Left colon (tissue), 2 donors: ENCODE data around the gene SART3. TPM values are rescaled to one million over a fixed set of nuclear protein-coding genes. Genes with fewer than 3 reads are reported as not detected.
A peak's percentile ranks its signal among the peaks of the same experiment; 100 is the strongest.
"Not testable (repeated sequence)": the region's sequence is repeated elsewhere in the genome, so short reads cannot be mapped to it uniquely, and the experiment has no call there.

Experiments
- ATAC-seq: fragments of 200-7000 bp; cut with Tn5 transposase; one replicate; pipeline ENCODE4 v1.9.1; 2020; ENCODE audit warnings: mild to moderate bottlenecking, moderate library complexity
- DNase-seq, 2 donors: peaks; one replicate each; pipeline ENCODE4 v3.0.0-alpha.2; 2020
- intact Hi-C, 2 donors: fragments of 100-400 bp; cut with DNase I in 1 of 2; cut with micrococcal nuclease in 1 of 2; formaldehyde crosslinking; loops; one replicate each; pipeline versions ENCODE4 v1.11.2 to v1.14.0; 2022; cut with DNase I, micrococcal nuclease
- total RNA-seq, 2 donors: library from RNA; stranded (reverse); fragmentation: NEBNext Ultra II Directional; extraction: Animal tissue kit (Norgen Biotek cat#: 25700); gene quantifications; one replicate each; pipeline ENCODE4 v1.2.1, GENCODE V29; 2021
- donor health status: DM: no; HTN: no; CAD: no.
- donor health status: DM: yes; HTN: yes; CAD: no.

Gene SART3
- total RNA-seq, 2 donors from 2014 or later = 43.9 to 47.9 TPM

DNA sequence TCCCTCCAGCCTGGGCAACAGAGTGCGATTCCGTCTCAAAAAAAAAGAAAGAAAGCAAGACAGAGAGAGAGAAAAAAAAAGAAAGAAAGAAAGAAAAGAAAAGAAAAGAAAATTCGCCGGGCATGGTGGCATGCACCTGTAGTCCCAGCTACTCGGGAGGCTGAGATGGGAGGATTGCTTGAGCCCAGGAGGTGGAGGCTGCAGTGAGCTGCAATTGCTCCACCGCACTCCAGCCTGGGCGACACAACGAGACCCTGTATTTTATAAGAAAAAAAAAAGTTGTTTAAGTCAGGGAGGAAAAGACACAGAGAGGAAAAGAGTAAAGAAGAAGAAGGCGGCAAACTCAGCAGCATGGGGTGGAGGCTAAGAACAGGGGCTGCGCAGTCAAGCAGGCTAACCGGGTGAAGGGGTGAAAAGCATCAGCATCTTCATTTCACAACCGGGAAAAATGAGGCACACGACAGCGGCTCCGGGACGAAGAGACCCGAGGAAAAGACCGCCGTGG lies 46.5 kb downstream of the SART3 start:
- no peak for DNase-seq
- intact Hi-C loops = no loop called here
- ATAC-seq = peak; percentile 5

DNA sequence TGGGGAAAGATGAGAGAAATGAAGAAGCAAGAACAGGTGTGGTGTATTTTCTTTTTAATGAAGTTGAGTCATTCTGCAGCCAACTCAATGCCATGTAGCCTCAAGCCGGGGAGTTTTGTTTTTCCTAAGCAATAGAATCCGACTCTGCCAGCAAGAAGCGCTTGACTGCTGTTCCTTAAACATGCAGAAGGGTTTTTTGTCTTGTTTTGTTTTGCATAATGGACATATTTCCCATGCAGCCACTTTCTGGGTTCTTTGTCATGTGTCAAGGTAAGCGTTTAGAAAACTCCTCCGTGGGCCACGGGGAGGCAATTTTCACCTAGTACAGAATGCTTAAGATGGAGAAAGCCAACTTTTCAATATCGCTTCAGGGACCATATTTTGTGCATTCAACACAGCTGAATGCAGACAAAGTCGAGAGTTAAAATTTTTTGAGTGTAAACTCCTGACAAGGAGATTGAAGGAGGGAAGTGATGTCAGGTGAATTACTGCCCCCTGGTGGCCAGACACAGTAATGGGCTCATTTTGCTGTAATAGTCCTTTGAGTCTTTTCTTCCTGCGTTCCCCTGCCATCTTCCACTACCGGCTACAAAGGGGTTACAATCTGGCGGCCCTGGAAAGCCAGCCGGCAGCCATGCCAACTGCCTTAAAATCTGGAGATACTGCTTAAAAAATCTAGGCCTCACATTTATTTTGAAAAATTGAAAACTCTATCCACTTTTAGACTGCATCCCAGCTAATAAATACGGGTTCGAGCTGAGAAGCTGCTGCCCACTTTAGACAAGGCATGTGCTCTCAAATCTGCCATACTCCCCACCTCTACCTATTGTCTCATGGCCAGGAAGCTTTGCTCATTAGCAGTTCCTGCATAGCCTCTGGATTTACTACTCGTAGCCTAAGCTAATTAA lies 49.1 kb downstream of the SART3 start:
- ATAC-seq (no peak), DNase-seq (peak; percentile 52 to 69)
- intact Hi-C loops = no loop called here

DNA sequence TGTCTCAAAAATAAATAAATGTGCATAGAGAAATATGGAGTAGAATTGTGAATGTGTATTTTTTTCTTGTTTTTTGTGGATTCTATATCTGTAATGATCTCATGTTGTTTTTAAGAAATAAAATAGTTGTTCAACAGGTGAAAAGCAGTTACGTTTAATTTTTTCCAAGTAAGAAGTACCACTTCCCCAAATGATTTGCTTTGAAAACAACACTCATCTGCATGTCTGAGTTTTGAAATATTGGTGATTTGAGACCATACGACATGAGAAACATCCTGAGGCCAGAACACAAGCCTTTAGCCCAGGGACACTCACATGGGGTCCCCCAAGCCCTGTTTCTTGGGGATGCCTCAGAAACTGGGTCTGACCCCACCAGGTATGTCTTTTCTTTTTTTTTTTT lies 50.1 kb downstream of the SART3 start:
- DNase-seq (no peak), ATAC-seq (no peak)
- intact Hi-C loops = no loop called here

DNA sequence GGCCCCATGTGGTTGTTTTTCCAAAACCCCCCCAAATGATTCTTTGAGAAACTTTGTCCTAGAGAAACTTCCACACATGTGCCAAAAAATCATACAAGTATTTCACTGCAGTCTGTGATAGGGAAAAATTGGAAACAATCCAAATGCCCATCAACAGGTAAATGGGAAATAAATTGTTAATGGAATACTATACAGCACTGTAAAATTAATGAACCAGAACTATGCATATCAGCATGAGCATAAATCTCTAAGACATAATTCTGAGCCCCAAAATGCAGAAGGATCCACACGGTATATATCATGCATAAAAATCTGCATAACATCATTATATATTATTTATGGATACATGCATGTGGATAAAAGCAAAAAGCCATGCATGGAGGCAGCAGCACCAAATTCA lies 51.2 kb downstream of the SART3 start:
- no peak for DNase-seq
- intact Hi-C loops = no loop called here

GRCh38 chr12:108507971-108508642 lies 52.9 kb downstream of the SART3 start:
- ATAC-seq = no peak
- intact Hi-C loops = no loop called here
- no peak for DNase-seq

More for the DNA sequence above, 51.2 kb downstream of the SART3 start:
- no peak for ATAC-seq

DNA sequence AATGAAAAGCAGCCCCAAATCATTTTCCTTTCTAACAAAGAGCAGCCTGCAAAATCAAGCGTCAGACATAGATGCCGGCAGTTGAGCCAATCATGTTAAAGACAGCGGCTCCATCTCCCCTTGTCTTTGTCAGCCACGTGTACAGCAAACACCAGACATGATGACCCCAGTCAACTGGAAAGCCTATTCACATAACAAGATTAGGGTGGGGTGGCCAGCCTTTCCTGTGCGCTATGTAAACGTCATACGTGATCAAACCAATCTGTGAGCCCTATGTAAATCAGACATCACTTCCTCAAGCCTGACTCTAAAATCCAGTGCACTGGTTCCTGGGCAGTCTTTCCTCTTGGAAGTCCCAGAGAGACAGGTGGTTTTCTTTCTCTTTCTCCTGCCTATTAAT lies 55.8 kb downstream of the SART3 start:
- DNase-seq = no peak
- no peak for ATAC-seq
- intact Hi-C loops = no loop called here

DNA sequence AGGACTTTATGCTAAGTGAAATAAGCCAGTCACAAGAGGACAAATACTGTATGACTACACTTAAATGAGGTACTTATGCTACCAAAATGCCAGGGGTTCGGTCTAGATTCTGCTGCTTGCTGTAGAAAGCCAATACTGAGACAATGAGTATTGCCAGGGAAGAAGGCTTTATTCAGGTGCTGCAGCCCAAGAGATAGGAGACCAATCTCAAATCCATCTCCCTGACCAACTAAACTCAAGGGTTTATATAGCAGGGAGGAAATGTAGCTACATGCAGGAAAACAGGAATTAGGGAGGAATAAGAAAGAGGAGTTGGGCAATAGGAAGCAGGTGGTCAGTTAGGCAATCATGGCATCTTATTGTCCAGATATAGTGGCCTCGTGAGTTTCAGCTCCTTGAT lies 58.1 kb downstream of the SART3 start:
- DNase-seq = no peak
- no peak for ATAC-seq
- intact Hi-C loops = no loop called here

DNA sequence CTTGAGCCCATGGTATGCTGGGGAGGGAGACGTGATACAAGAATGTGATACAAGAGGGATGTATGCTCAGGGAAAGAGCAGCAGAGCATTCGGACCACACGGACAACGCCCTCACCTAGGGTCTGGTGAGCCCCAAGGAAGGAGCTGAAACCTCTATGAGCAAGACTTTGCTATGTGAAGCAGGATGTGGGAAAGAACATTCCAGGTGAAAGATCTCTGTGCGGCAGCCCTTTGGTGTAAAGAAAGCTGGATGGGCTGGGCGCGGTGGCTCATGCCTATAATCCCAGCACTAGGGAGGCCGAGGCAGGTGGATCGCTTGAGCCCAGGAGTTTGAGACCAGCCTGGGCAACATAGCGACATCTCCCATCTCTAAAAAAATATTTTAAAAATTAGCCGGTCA lies 62.8 kb downstream of the SART3 start:
- ATAC-seq (no peak), DNase-seq (no peak)
- intact Hi-C loops = no loop called here

DNA sequence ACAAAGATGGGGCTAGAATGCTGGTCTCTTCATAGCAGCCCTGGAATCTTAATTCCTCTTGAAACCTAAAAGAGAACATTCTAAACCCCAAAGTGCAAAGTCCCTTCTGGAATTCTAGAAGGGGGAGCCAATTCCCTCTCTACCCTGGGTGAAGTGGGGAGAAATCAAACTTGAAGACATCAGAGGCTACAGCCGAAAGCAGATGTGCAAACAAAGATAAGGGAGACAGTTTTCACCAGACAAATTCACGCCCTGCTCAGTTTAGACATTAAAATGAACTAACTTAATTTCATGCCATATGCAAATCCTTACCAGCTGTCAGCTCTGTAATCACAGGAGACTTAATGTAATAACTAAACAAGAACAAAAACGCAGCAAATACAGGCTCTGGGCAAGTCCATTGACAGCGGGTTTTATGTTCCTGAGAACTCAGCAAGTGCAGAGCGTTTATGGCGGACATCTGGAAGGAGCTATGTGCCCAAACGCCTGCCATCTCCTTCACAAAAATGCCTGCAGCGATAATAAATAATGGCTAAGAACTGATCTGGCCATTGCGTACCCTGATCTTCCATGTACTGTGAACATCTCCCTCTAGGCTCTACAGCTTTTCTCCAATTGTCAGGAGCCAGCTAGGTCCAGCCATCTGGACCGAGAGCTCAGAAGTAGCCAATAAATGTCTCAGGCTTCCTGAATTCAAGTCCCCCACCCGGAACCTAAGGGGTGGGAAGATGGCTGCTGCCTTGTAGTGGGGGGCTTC lies 65.0 kb downstream of the SART3 start:
- intact Hi-C loops = no loop called here
- DNase-seq = no peak
- ATAC-seq = no peak

DNA sequence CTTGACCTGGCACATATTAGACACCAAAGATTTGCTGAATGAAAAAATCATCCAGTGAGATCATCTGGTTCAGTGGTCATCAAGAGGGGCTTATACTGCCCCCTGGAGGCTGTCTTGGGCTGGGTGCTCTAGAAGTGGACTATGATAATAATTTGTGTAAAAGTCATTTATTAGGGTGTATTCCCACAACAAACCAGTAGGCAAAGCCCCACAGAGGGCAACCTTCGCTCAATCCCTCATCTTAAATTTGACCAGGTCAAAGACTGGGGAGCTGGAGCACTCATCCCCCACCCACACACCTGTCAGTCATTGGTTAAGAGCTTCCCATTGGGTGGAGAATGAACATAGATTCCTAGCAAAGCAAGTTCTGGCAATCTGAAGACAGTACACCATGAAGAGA lies 65.9 kb downstream of the SART3 start:
- ATAC-seq = no peak
- intact Hi-C loops = no loop called here
- peak in 1 of 2 donors; percentile 18 for DNase-seq

- ATAC-seq (no peak), DNase-seq (no peak)
- intact Hi-C loops = no loop called here
Measured at GRCh38 chr12:108491256-108491655, 69.7 kb downstream of the SART3 start.

- intact Hi-C loops, ATAC-seq, DNase-seq: not testable (repeated sequence)
Measured at GRCh38 chr12:108487029-108487428, 73.9 kb downstream of the SART3 start.

- ATAC-seq, intact Hi-C loops: not testable (repeated sequence)
Measured at GRCh38 chr12:108485371-108485770, 75.6 kb downstream of the SART3 start.

DNA sequence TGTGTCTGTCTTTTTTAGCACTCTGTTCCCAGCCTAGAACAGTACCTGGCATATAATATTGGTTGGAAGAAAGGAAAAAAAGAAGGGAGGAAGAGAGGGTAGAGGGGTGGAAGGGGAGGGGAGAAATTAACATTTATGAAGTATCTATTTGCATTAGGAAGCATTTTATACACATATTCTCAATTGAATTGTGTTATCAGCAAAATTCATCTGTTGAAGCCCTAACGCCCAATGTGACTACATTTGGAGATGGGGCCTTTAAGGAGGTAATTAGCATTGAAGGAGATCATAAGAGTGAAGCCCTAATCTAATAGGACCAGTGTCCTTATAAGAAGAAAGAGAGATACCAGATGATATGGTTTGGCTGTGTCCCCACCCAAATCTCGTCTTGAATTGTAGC lies 76.1 kb downstream of the SART3 start:
- DNase-seq = no peak
- ATAC-seq = no peak
- intact Hi-C loops = no loop called here

More at GRCh38 chr12:108485371-108485770, 75.6 kb downstream of the SART3 start:
- DNase-seq = not testable (repeated sequence)

- intact Hi-C loops = no loop called here
- no peak for DNase-seq
- no peak for ATAC-seq
Measured at GRCh38 chr12:108484431-108484830, 76.5 kb downstream of the SART3 start.

DNA sequence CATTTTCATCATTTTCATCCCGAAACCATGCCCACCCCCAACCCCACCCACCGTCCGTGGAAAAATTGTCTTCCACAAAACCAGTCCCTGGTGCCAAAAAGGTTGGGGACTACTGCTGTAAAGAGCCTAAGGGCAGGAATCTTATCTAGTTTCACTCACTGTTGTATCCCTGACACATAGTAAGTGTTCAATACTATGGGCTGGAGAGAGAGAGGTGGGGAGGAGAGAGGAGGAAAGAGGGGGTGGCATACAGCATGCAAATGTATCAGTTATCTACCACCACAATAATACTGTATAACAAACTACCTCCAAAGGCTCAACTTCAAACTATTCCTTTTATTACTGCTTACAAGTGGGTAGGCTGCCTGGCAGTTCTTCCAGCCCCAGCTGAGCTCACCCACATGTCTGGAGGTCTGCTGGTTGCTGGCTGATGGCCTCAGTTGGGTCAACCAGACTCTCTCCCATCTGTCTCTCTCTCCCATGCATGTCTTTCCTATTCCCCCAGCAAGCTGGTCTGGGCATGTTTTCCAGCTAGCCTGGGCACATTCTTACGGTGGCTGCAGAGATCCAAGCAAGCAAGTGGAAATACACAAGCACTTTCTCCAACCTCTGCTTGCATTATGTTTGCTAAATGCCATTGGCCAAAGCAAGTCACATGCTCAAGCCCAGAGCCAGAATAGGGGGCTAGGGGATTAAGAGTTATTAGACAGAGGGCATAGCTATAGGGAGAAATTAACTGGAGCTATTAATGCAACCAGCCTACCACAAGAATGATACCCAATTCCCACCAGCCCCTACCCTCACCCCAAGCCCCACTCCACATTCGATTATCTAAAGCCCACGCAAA lies 77.5 kb downstream of the SART3 start:
- DNase-seq (no peak), ATAC-seq (no peak)
- intact Hi-C loops = no loop called here

DNA sequence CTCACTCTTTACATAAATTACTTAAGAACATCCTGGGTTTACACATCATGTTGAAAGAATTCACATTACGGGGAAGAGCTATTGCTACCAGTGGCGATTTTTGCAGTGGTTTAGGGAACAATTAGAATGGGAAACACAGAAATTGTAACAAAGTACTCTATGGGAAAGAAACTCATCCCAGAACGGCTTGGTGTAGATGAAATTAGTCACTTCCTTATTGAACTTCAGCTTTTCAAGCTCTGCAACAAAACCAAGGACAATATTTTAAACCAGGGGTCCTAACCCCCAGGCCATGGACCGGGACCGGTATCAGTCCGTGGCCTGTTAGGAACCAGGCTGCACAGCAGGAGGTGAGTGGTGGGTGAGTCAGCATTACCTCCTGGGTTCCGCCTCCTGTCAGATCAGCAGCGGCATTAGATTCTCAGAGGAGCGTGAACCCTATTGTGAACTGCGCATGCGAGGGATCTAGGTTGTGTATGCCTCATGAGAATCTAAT lies 78.2 kb downstream of the SART3 start:
- intact Hi-C loops = no loop called here
- ATAC-seq = no peak
- DNase-seq = no peak

DNA sequence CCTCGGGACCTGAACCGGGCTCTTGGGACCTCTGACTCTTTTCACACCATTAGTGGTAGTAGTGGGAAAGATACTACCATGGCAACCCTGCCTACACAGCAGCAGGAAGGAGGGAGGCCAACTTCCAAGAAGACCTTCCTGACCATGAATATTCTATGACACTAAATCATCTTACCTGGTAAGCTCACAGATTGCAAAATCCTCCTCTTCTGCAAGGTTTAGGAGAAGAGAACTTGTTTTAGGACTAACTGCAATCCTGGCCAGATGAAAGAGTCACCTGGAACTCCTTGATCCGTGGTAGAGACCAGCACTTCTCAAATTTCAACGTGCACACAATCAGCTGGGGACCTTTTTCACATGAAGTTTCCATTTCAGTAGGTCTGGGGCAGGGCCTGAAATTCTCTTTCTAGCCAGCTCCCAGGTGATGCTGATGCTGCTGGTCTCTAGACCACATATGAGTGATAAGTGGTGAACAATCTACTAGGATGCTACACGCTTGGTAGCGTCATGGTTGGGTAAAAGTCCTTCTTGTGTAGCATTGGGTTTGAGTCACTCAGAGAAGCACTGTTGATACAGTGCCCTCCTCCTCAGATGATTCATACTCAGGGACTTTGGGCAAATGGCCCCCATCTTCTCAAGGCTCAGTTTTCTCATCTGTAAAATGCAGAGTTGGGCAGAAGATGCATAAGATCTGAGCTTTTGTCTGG lies 81.5 kb downstream of the SART3 start:
- DNase-seq (no peak), ATAC-seq (no peak)
- intact Hi-C loops = no loop called here
